HFFc6 (cell line): ENCODE data around the gene PDZRN3. TPM values are rescaled to one million over a fixed set of nuclear protein-coding genes. Genes with fewer than 3 reads are reported as not detected.

ENCODE experiments used
- DNase-seq: peaks from one replicate; pipeline ENCODE4 v3.0.0-alpha.2; 2018
- H3K27ac Mint-ChIP-seq: 2 replicates; pipeline ENCODE4 v1.8.0; 2020; ENCODE audit warnings: mild to moderate bottlenecking, mixed read lengths
- H3K27me3 Mint-ChIP-seq: 2 replicates; pipeline ENCODE4 v1.8.0; 2021; ENCODE audit warnings: mild to moderate bottlenecking, moderate library complexity, mixed read lengths; ENCODE audit not compliant: insufficient read depth
- H3K36me3 Mint-ChIP-seq: 2 replicates; pipeline ENCODE4 v1.8.0; 2021; ENCODE audit warnings: low read depth, mixed read lengths
- H3K4me1 Mint-ChIP-seq: 2 replicates; pipeline ENCODE4 v1.8.0; 2020; ENCODE audit warnings: low read depth, mixed read lengths
- H3K4me3 Mint-ChIP-seq: 2 replicates; pipeline ENCODE4 v1.8.0; 2020; ENCODE audit warnings: mild to moderate bottlenecking, moderate library complexity, mixed read lengths
- H3K9me3 Mint-ChIP-seq: 2 replicates; pipeline ENCODE4 v1.8.0; 2020; ENCODE audit warnings: mild to moderate bottlenecking, mixed read lengths
- total RNA-seq, 6 experiments: library from RNA; stranded (reverse); fragmentation: NEBNext Ultra II Directional; extraction: Animal tissue kit (Norgen Biotek cat#: 25700); gene quantifications; 2 replicates in 1 of 6; 3 replicates in 5 of 6; pipeline ENCODE4 v1.2.3, GENCODE V29; 2021
- TF ChIP-seq, protein P1 (sequence below): fragments of 200-600 bp; sonication (generic); IDR thresholded peaks from 2 replicates; pipeline ENCODE4 v1.5.0; 2021; ENCODE audit warnings: antibody characterized with exemption, mild to moderate bottlenecking

The PDZRN3 gene
- total RNA-seq, 6 experiments from 2014 or later, result 15.1 to 18.5 (median 16.7) TPM

DNA sequence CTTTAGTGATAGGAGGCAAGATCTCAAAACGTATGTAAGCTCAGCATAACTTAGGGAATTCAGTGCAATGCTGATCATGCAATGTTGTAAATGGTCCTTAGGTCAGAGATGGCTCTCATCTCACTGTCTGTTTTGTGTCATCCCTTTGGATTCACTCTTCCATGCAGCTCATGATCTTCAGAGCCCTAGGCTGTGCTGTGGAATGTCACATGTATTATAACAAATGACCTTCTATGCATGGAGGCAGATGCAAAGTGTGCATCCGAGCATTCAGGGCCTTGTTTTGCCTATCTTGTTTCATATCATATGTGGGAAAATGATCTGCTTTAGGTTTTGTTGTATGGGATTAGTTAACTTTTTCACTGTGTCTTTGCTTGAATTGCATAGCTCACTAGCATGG, 40.5 kb upstream of the PDZRN3 start:
- H3K4me1 Mint-ChIP-seq, result peaks cover 60% of the 10 kb centered on the region
- H3K9me3 Mint-ChIP-seq, result no peaks in the 10 kb centered on the region
- DNase-seq, result no peak
- TF ChIP-seq, protein P1, sequence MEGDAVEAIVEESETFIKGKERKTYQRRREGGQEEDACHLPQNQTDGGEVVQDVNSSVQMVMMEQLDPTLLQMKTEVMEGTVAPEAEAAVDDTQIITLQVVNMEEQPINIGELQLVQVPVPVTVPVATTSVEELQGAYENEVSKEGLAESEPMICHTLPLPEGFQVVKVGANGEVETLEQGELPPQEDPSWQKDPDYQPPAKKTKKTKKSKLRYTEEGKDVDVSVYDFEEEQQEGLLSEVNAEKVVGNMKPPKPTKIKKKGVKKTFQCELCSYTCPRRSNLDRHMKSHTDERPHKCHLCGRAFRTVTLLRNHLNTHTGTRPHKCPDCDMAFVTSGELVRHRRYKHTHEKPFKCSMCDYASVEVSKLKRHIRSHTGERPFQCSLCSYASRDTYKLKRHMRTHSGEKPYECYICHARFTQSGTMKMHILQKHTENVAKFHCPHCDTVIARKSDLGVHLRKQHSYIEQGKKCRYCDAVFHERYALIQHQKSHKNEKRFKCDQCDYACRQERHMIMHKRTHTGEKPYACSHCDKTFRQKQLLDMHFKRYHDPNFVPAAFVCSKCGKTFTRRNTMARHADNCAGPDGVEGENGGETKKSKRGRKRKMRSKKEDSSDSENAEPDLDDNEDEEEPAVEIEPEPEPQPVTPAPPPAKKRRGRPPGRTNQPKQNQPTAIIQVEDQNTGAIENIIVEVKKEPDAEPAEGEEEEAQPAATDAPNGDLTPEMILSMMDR, result no peak
- no peak overlapping the region for H3K27ac Mint-ChIP-seq
- H3K4me3 Mint-ChIP-seq, result no peak overlapping the region
- H3K27me3 Mint-ChIP-seq, result no peaks in the 10 kb centered on the region
- no peaks in the 10 kb centered on the region for H3K36me3 Mint-ChIP-seq

DNA sequence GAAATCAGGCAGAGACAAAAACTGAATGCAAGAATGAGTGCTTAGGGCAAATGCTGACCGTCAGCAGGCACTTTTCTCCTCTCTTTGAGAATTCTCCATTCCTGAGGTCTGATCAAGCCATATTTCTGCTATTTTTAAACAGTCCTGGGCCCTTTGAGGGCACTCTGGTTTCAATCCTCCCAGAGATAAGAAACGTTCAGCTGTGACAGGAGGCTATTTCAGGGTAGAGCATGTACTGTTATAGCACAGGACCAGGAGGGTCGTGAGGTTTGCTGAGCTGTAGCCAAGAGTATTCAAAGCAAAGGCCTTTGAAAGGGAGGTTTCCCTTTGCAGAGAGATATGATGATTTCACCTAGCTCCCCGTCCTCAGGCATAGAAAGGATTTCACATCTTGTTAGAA, 39.6 kb upstream of the PDZRN3 start:
- Mint-ChIP-seq H3K36me3 (no peaks in the 10 kb centered on the region), H3K4me3 (no peak overlapping the region), H3K27ac (no peak overlapping the region)

DNA sequence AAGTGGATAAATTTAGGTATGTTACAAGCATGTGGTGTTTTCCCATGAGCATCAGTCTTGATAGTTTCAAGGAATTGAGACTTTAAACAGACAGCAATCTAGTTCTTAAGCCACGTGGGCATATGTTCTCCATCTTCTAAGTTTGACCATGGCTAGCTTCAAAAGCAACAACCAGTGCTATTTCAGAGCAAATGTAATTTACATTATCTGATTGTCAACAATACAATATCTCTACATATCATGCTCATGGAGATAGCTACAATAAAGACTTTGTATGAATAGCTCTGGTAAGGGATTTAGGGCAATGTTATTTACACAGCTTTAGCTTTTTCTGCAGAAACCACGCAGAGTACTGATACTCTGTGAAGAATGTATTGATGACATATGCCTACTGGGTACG, 38.8 kb upstream of the PDZRN3 start:
- Mint-ChIP-seq H3K36me3 (no peaks in the 10 kb centered on the region), H3K9me3 (no peaks in the 10 kb centered on the region), H3K27ac (no peak overlapping the region), H3K4me3 (no peak overlapping the region), H3K27me3 (no peaks in the 10 kb centered on the region), H3K4me1 (peaks cover 49% of the 10 kb centered on the region)
- TF ChIP-seq, protein P1, result no peak
- DNase-seq, result no peak

More for the DNA sequence above, 39.6 kb upstream of the PDZRN3 start:
- TF ChIP-seq, protein P1, result no peak
- no peaks in the 10 kb centered on the region for H3K27me3 Mint-ChIP-seq
- no peak for DNase-seq
- H3K9me3 Mint-ChIP-seq, result no peaks in the 10 kb centered on the region
- H3K4me1 Mint-ChIP-seq, result peaks cover 51% of the 10 kb centered on the region

DNA sequence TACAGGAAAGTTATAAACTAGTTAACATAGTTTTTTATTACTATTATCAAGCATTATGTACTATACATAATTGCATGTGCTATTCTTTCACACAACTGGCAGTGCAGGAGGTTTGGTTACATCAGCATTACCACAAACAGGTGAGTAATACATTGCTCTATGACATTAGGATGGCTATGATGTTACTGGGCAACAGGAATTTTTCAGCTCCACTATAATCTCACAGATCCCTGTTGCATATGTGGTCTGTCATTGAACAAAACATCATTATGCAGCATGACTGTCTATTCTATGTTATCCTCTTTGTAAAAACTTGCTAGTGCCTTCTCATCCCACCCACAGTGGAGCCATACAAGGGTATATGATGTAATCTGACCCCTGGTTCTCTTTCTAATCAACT, 36.5 kb upstream of the PDZRN3 start:
- no peaks in the 10 kb centered on the region for H3K36me3 Mint-ChIP-seq
- TF ChIP-seq, protein P1, result no peak
- H3K27ac Mint-ChIP-seq, result peak overlapping the region; percentile 77
- DNase-seq, result peak; percentile 87
- no peaks in the 10 kb centered on the region for H3K9me3 Mint-ChIP-seq
- no peak overlapping the region for H3K4me3 Mint-ChIP-seq
- peaks cover 62% of the 10 kb centered on the region for H3K4me1 Mint-ChIP-seq
- H3K27me3 Mint-ChIP-seq, result no peaks in the 10 kb centered on the region; the same call in 1 of the 2 replicates

DNA sequence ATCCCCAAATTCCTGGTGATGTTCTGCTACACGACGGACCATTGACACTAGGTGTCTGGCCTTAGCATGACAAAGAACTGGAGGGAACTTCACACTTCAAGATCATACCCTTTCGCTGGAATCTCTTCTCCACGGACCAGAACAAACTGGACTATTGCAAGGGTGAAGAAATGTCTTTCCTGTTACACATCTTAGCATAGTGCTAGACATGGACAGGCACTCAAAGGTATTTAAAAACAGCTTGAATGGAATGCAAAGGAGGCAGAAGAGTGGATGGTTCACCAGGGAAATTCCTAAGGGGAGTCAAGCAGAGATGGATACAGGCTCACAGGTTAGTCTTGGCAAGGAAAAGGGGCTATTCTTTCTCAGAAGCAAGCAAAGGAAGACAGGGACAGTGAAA, 33.5 kb upstream of the PDZRN3 start:
- TF ChIP-seq, protein P1, result no peak
- Mint-ChIP-seq H3K9me3 (no peaks in the 10 kb centered on the region), H3K27ac (no peak overlapping the region; the same call in 1 of the 2 replicates), H3K36me3 (no peaks in the 10 kb centered on the region), H3K4me1 (peaks cover 62% of the 10 kb centered on the region), H3K4me3 (no peak overlapping the region), H3K27me3 (no peaks in the 10 kb centered on the region; the same call in 1 of the 2 replicates)
- DNase-seq, result no peak

DNA sequence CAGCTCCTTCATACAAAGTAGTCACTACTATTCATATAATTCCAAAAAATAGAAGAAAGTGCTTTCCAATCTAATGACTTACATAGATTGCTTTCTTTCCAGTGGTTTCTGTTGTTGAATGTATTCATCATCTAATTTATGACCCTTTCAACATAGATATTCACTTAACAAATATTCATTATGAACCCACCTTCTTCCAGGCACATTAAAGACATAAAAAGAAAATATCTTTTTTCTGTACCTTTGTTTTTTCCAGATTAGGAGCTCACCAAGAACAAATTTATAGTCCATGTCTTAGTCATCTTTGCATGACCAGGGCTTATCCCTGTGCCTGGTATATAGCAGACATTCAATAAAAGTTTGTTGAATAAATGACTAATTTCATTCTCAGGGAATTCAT, 32.4 kb upstream of the PDZRN3 start:
- H3K27me3 Mint-ChIP-seq, result no peaks in the 10 kb centered on the region; the same call in 1 of the 2 replicates
- H3K9me3 Mint-ChIP-seq, result no peaks in the 10 kb centered on the region
- H3K27ac Mint-ChIP-seq, result peak overlapping the region; percentile 62; the same call in 1 of the 2 replicates
- H3K4me1 Mint-ChIP-seq, result peaks cover 62% of the 10 kb centered on the region
- no peaks in the 10 kb centered on the region for H3K36me3 Mint-ChIP-seq
- H3K4me3 Mint-ChIP-seq, result peak overlapping the region; percentile 22; the same call in 1 of the 2 replicates
- TF ChIP-seq, protein P1, result no peak
- peak; percentile 10 for DNase-seq
